ENCODE measurements around the gene PID1.

GRCh38 chr2:229173825-229174359 is 97.2 kb downstream of the PID1 start:
- no peak for TF ChIP-seq CTCF (IDR thresholded peaks at IDR 0.05)
- no peak for TF ChIP-seq POLR2A (IDR thresholded peaks at IDR 0.05)
